GM19240 (cell line): Measurements from ENCODE around the gene LRMDA.
"Not testable (repeated sequence)": the region's sequence is repeated elsewhere in the genome, so short reads cannot be mapped to it uniquely, and the experiment has no call there.

ENCODE experiments used
- DNase-seq: peaks from one replicate; pipeline ENCODE4 v3.0.0; 2011; ENCODE audit warnings: low spot score; ENCODE audit not compliant: insufficient read length

LRMDA gene

DNA sequence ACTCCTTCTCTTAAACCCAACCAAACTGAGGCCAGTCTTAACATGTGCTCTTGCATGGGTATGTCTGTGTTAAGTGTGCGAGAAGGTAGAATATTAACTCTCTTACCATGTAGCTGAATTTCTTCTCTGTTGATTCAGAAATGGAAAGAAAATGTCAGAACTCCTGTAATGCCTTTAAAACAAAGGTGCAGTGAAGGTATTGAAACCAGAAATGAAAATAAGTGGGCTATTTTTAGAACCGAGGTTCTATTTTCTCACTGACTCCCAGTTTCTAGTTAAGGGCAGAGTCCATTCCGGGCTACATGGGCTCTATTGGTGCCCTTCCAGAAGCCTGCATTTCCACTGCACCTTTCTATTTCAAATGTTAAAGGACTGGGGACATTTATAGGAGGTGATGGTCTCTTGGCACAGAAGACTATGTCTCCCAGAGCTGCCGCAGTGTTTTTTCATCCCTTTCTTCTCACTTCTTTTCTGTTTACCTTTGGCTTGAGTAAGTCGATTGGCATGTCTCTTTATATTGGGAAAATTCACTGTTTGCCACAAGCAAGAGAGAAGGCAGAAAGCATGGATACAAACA is 174.9 kb downstream of the LRMDA start:
- no peak for DNase-seq

DNA sequence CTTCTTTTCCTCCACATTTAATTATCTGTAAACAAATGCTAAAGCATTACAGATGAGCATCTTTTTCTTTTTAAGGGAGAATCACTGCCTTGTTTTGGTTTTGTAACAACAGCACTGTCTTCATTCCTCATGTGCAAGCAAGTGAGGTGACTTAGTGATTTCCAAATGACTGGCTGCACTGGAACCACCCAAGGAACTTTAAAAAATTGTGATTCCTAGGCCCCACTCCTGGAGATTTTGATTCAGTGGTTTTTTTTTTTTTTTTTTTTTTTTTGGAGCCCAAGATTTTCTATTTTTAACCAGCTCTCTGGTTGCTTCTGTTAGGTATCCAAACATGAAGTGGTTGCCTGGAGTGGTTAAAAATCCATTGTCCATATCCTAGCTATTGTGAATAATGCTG is 176.2 kb downstream of the LRMDA start:
- no peak for DNase-seq

DNA sequence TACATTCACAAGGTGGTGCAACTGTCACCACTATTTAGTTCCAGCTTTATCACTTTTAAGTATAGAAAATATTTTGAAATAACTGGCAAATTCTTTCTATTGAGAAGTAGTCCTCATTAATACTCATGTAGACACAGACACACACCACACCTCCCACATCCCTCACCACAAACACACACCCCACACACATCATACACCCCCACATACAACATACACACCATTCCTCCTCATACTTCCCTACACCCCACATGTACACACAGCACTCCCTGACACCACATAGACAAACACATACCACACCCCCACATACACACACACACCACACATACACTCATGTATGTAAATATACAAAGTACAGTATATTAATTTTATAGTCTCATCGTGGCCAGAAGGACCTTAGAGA is 178.8 kb downstream of the LRMDA start:
- no peak for DNase-seq

DNA sequence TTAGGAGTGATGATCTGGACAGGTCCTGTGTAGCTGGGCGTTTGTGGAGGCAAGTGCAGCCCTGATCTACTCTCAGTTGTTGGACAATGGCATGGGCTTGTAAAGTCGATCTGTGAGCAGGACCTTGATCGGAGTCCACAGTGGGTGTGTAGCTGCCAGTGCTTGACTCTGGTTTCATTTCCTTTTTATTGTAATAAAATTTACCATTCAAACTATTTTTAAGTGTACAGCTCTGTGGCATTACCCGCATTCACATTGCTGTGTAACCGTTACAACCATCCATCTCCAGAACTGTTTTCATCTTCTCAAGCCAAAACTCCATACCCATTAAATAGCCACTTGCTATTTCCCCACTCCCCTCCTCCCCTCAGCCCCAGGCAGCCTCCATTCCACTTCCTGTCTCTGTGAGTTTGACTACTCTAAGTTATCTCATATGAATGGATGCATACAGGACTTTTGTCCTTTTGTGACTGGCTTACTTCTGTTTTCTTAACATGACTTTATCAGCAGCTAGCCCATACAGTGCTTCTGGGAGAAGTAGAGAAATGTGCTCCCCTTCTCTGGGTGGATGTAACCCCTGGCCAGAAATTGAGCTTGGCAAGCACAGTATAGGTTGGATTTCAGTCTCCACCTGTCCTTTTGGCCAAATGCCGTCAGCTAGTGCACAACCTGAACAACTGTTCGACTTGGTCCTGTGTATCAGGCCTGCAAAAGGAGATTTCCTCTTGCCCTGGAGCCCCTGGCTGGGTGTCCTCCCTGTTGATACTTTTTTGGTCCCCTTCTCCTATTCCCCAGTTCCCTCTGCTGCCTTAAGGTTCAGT is 180.0 kb downstream of the LRMDA start:
- DNase-seq: no peak

DNA sequence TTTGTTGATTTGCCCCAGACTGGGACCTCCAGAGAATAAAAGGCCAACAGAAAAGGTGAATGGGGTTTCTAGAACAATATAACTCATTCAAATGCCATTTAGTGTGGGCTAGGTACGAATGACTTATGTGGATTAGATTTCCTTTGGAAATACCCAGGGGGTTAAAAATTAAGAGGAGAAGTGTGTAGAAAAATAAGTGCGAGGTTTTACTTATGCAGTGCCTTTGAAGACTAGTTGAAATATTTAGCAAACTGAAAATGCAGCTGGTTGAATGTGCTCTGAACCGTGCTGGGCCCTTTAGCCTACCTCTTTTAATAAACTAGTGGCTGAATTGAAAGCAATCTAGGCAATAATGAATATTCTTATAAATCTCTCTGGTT is 180.6 kb downstream of the LRMDA start:
- DNase-seq: no peak

DNA sequence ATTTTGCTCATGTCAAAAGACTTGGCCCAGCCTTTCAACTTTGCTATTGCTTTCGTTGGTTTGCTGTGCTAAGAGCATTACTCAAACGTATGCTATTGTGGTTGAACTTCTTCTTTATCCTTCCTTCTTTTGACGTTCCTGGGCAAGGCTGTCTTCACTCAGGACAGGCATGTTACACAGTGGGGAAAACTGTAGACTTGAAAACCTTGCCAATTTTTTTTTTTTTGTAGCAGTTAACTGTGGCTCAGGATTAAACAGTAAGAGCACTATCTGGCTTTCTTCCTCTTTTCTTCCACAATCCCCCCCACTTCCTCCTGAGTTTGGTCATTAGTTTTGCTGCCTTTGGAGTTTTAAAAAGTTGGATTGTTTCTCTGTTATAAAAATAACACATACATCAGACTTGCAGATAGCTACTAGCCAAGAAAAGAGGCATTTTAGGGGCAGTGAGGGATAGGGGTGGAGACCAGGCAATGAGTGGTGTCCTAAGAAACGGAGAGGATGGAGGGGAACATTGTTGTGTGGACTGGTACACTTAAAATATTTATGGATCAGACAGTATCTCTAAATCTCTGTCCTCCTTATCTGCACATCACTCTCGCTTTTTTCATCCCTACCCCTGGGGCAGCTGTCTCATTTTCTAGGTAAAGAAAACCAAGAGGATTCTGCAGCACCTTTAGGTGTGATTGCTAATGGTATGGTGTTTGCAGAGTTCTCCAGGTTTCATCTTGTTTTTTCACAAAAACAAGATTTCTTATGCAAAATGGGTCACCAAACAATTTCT is 181.7 kb downstream of the LRMDA start:
- no peak for DNase-seq

DNA sequence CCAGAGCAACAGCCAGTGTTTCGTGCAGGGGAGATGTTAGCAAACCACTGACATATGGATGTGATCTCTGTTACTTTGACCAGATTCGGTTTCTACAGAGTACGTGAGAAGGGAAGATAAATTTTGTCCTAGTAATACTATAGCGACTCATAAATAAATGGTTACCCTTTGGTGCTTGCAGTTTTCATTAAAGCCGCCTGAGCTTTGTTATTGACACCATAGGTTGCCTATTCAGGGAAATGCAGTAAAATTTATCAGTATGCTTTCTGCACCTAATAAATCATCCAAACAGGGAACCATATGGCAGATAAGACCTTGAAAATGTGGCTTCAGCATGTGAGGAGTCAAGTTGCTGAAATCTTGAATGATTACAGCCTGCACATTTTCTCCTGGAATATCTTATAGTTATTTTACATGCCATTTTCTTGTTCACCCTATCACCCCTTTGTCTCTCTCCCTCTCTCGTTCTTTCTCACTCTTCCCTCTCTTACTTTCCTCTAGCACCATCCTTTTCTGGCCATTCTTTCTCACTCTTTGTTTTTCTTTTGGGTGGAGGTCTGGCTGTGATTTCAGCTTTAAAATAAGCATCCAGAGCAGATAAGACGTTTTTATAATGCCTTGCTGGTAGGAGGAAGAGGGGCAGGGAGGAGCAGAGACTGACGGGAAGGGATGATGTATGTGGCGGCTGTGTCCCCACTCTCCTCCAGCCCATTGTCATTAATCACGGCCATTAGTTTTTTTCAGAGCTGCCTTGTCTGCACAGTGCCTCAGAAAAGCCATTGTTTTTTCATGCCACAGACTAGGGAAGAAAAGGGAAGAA is 182.5 kb downstream of the LRMDA start:
- no peak for DNase-seq

DNA sequence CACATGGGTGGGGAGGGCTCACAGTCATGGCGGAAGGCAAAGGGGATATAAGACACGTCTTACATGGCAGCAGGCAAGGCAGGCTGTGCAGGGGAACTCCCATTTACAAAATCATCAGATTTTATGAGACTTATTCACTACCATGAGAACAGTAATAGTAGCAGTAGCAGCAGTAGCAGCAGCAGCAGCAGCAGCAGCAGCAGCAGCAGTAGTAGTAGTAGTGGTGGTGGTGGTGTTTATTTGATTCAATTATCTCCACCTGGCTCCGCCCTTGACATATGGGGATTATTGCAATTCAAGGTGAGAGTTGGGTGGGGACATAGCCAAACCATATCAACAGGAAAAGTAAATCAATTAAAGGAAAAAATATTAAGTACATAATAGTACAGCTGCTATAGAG is 184.7 kb downstream of the LRMDA start:
- no peak for DNase-seq

DNA sequence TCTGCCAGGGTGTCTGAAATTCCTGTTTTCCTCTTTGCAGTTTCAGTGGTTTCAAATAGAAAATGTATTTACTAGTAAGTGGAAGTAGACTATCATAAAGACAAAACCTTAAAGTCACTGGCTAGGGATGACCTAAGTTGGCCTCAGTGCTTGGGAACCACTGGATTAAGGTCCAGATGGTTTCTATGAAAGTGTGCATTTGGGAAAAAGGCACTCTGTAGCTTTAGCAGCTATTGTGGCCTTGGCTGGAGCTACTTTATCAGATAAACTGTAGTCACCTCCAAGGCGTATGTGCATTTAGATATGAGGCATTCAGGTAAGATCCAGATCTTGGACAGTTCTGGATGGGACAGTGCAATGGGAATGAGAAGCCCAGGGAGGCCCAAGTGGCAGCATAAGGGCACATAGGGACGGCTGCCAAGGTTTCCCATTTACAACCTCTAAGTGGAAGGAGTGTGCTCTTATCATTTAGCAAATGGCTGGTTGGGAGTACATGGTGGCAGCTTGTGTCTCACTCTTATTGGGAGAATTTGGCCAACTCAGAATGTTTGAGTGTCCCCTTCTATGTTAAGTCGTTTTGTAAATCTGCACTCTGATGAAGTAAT is 185.6 kb downstream of the LRMDA start:
- no peak for DNase-seq

DNA sequence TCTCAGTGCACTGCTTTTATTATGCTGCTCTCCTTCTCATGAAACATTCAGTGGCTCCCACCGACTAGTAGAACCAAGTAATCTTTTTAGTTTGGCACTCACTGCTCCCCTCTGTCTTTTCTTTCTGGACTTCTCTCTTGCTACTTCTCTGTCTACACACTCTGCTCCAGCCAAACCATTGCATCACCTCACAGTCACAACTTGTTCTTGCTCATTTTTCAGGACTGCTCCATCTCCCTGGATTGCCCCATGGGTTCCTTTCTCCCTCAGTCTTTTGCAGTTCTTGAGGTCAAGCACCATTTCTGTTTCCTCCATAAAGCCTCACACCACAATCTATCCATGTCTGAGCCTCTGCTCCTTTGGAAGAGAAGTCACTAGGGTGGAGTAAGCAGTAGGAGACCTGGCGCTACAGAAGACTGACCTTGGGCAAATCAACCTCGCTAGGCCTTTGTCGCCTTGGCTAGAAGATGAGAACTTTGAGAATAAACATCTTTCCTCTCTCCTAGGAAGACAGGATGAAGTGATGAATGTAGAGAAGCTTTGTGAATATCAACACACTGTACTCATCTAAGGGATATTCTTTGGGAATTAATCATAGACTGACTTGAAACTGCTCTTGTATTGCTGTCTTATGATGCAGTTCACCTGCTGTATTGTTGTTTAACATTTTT is 186.2 kb downstream of the LRMDA start:
- DNase-seq: no peak

DNA sequence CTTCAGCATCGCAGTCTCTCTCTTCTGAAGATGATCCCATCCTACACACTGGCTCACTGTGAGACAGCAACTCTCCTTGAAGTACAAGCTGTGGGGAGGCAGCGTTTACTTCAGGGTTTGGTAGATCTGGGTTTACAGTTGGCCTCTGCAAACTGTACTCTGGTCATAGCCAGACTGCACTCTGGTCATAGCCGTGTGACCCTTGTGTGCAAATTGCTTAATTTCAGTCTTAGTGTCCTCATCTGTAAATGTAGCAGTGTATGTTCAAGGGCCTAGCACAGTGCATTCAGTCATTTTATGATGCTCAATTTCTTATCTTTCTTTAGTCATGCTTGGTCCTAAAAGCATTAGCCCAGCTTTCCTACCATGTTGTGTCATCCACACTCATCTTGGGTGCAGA is 188.2 kb downstream of the LRMDA start:
- DNase-seq: no peak

DNA sequence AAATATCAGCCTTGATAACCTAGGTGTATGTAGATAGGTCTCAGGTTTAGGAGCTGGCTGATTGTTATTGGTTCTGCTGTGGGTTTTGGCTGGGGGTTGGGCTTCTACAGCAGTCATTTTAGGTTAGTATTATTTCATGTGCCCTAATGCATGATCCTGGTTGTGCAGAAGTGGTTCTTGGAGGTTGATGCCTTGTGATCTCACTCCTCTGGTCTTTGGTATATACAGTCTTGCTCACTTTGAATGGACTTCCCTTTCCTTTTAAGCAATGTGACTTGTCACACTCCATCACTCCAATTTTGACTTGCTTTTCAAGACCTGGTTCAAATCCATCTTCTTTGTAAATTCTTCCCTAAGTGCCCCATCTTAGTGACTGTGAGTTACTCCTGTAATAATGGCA is 188.9 kb downstream of the LRMDA start:
- DNase-seq: no peak

DNA sequence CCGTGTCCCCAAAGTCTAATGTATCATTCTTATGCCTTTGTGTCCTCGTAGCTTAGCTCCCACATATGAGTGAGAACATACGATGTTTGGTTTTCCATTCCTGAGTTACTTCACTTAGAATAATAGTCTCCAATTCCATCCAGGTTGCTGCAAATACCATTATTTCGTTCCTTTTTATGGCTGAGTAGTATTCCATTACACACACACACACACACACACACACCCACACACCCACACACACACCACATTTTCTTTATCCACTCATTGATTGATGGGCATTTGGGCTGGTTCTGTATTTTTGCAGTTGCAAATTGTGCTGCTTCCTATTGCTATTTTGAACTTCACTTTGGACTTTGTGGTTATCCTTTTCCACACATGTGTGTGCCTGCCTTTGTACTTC is 189.6 kb downstream of the LRMDA start:
- not testable (repeated sequence) for DNase-seq

DNA sequence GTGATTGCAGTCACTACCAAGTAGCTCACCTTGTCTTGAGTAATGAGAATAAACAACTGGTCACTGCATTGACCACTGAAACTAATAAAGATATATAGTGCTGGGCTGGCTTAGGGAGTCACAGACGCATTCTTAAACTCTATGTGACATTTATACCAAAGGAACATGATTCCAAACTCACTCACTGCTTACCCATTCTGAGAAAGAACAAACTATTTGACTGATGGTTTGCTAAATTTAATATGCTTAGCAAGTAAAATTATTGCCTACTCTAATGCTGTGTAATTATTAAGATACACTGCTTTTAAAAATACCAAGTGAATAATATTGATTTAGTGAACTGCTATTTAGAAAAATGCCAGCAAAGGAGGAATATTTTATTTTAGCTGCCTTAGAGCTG is 191.1 kb downstream of the LRMDA start:
- no peak for DNase-seq

DNA sequence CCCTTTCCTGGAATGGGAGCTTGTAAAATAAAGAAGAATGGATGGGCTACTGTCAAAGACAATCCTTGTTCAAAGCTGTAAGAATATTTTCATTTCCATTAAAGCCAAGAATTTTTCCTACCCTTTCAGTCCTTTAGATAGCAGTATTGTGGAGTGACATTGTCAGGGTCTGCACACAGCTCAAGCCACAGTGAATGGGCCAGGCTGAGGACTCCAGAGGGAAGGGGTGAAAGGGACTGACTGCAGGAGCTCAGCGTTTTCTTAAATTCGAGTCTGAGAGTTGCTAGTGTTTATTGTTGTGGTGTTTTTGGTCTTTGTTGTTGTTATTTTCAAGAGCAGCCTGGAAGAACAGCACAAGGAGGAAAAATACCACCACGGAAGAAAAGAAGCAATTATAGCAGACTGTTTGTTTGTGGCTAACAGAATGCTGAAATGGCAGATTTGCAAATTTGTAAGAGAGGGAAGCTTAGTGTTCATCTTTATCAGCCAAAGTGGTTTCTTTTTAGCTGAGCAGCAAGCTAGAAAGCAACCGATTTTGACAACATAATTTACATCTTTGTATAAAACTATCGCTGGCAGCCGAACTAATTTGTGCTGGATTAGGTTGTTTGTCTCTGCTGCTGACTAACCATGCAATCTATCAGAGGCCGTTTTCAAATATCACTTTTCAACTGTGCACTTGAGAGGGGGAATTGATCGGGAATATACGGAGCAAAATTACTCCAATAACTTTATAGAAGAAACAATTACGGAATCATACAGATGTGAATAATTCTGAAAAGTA is 192.1 kb downstream of the LRMDA start:
- no peak for DNase-seq

DNA sequence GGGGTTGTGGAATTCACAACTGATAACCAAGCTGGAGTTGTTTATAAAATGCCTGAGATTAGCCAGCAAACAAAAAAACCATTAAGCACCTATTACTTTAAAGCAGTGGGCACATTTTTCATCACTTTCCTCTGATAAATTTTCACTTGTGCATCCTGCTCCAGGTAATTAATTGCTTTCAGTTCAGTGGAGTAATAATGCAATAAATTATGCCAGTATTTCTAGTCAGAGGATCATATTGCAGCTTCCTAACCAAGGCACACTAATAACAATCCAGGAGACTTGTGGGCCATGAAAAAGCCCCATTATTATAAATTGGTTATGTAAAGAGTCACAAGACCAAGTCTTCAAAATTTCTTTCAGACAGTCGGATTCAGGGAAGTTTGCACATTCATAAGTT is 193.2 kb downstream of the LRMDA start:
- DNase-seq: no peak

DNA sequence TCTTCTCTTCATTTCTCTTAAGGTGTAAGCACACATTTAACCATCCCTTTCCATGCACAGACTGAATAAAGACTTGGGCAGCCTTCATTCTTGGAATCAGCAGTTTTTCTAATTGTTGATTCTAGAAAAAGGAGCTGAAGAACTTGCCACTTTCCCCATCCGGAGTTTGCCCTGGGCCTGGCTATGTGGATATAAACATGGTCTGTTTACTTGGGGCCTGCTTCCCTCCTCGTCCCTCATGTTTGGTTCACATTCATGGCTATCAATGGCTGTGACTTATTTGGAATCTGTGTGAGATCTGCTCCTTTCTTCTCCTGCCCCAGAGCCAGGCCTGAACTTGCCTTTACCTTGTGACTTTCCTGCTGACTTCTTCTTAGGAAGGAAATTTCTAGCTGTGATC is 199.3 kb downstream of the LRMDA start:
- DNase-seq: no peak

DNA sequence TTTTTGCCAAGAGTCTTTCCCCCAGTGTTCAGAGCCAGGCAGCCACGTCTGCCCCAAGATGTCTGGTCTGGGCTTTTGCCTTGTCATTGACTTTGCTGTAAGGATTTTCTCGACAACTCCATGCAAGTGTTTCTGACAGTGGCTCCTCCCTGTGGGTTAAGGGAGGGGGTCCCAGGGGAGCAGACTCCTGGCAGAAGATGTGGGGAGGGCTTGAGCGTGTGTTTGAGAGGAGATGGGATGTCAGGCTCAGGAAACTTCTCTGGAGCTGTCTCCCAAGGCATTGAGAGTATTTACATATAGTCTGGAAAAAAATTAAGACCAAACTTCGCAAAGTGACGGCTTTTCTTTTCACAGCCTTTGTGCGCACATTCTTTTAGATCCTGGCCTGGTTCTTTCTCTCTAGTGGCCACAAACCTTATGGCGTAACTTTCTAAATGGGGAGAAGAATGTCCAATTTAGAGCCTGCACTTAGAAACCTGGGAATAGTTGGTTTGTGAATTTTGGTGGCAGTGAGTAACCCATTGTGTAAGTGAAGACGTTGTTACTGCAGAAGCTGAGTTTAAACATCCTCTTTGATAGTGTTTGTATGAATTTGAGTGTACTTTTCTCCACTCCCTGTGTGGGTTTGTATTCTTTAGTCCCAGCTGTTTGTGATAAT is 201.5 kb downstream of the LRMDA start:
- DNase-seq: no peak

DNA sequence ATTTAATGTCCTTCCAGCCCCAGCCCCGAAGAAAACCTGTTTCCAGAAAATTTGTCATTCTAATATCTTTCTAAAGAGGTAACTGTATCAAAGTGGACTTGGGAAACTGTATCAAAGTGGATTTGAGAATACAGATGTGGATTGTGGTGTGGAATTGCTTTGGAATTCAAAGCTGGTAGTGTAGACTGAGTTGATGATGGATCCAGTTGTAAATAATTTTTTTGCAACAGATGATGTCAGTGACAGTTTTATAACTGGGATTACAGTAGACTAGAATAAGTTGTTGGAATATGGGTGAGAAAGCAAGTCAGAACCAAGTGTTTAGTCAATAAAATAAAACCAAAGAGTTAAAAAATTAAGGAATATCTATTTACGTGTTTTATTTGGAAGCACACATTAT is 202.1 kb downstream of the LRMDA start:
- DNase-seq: no peak
